Subcutaneous adipose tissue (tissue), 4 donors: ENCODE measurements around the gene MAPK14. TPM values are rescaled to one million over a fixed set of nuclear protein-coding genes. Genes with fewer than 3 reads are reported as not detected.

Experiments
- CTCF ChIP-seq: fragments of 450-650 bp; IDR thresholded peaks from one replicate; pipeline ENCODE4 v1.5.1; 2016; ENCODE audit warnings: low read depth, mild to moderate bottlenecking, control low read depth, antibody characterized with exemption, moderate library complexity
- total RNA-seq, 4 donors: library from RNA; depleted of rRNA; stranded (reverse); fragments of >200 nt; gene quantifications; one replicate each; pipeline ENCODE4 v1.1.0, GENCODE V29; 2016

MAPK14 gene
- total RNA-seq, 4 donors from 2014 or later, result 78.2 to 96.5 (median 88.8) TPM

GRCh38 chr6:36079601-36080000, 52.0 kb downstream of the MAPK14 start:
- no peak for TF ChIP-seq CTCF

- TF ChIP-seq CTCF, result no peak
Observed at GRCh38 chr6:36082318-36082717, 54.7 kb downstream of the MAPK14 start.

- no peak for TF ChIP-seq CTCF
Observed at GRCh38 chr6:36083446-36083845, 55.8 kb downstream of the MAPK14 start.

GRCh38 chr6:36089048-36089447, 61.4 kb downstream of the MAPK14 start:
- TF ChIP-seq CTCF, result no peak

- TF ChIP-seq CTCF, result no peak
Observed at GRCh38 chr6:36094238-36094637, 66.6 kb downstream of the MAPK14 start.

GRCh38 chr6:36094753-36095496, 67.3 kb downstream of the MAPK14 start:
- no peak for TF ChIP-seq CTCF

- no peak for TF ChIP-seq CTCF
Observed at GRCh38 chr6:36095497-36096391, 68.1 kb downstream of the MAPK14 start.
